WTC11 (cell line): ENCODE data around the gene AVPR1B. TPM values are rescaled to one million over a fixed set of nuclear protein-coding genes. Genes with fewer than 3 reads are reported as not detected.

Source experiments
- ATAC-seq: fragments of 200-7000 bp; cut with Tn5 transposase; 2 replicates; pipeline ENCODE4 v1.10.0; 2021; ENCODE audit warnings: mild to moderate bottlenecking, moderate library complexity
- CTCF ChIA-PET: fragments of 300-600 bp; sonication (Branson Sonifier 250); formaldehyde crosslinking; loops from one replicate; lab custom pipeline; 2021; ENCODE audit warnings: antibody characterized with exemption; lab: Charles Lee
- POLR2A ChIA-PET: fragments of 350-600 bp; sonication (Branson Sonifier 250); formaldehyde crosslinking; loops from one replicate; lab custom pipeline; 2021; ENCODE audit warnings: antibody characterized with exemption; lab: Charles Lee
- DNase-seq: peaks from one replicate; pipeline ENCODE4 v3.0.0; 2021; ENCODE audit warnings: low spot score
- H3K27ac Mint-ChIP-seq: 2 replicates; pipeline ENCODE4 v1.8.0; 2021; ENCODE audit warnings: mixed read lengths
- H3K27me3 Mint-ChIP-seq: 2 replicates; pipeline ENCODE4 v1.8.0; 2021; ENCODE audit warnings: low read depth, mild to moderate bottlenecking, moderate library complexity, mixed read lengths
- H3K36me3 Mint-ChIP-seq: 2 replicates; pipeline ENCODE4 v1.8.0; 2021; ENCODE audit warnings: mixed read lengths
- H3K4me1 Mint-ChIP-seq: 2 replicates; pipeline ENCODE4 v1.8.0; 2022; ENCODE audit warnings: mixed read lengths
- H3K4me3 Mint-ChIP-seq: 2 replicates; pipeline ENCODE4 v1.8.0; 2021; ENCODE audit warnings: mild to moderate bottlenecking, moderate library complexity, mixed read lengths
- H3K9me3 Mint-ChIP-seq: 2 replicates; pipeline ENCODE4 v1.8.0; 2021; ENCODE audit warnings: mixed read lengths
- AFF4 ChIP-seq: sonication (generic); formaldehyde crosslinking; IDR thresholded peaks from 2 replicates; pipeline ENCODE4 v1.8.1; 2023; ENCODE audit warnings: mild to moderate bottlenecking, missing genetic modification reagents, borderline replicate concordance
- CBFB ChIP-seq: sonication (generic); formaldehyde crosslinking; IDR thresholded peaks from 2 replicates; pipeline ENCODE4 v1.8.1; 2022; ENCODE audit warnings: mild to moderate bottlenecking, low read depth, missing genetic modification reagents
- E2F5 ChIP-seq: sonication (generic); formaldehyde crosslinking; IDR thresholded peaks from 2 replicates; pipeline ENCODE4 v1.8.1; 2022; ENCODE audit warnings: mild to moderate bottlenecking, moderate library complexity, missing genetic modification reagents
- ELF4 ChIP-seq: sonication (generic); formaldehyde crosslinking; IDR thresholded peaks from 2 replicates; pipeline ENCODE4 v1.8.1; 2022; ENCODE audit warnings: low read depth, mild to moderate bottlenecking, moderate library complexity, missing genetic modification reagents
- ETV6 ChIP-seq: sonication (generic); formaldehyde crosslinking; IDR thresholded peaks from 2 replicates; pipeline ENCODE4 v1.8.1; 2022; ENCODE audit warnings: mild to moderate bottlenecking, missing genetic modification reagents
- FOXJ3 ChIP-seq: sonication (generic); formaldehyde crosslinking; IDR thresholded peaks from 2 replicates; pipeline ENCODE4 v1.9.0; 2021; ENCODE audit warnings: missing genetic modification reagents, mild to moderate bottlenecking, borderline replicate concordance
- FOXK1 ChIP-seq: sonication (generic); formaldehyde crosslinking; IDR thresholded peaks from 2 replicates; pipeline ENCODE4 v1.8.0; 2022; ENCODE audit warnings: mild to moderate bottlenecking, moderate library complexity, missing genetic modification reagents
- GABPB1 ChIP-seq: sonication (generic); formaldehyde crosslinking; IDR thresholded peaks from 2 replicates; pipeline ENCODE4 v1.8.1; 2023; ENCODE audit warnings: mild to moderate bottlenecking, missing genetic modification reagents
- JUN ChIP-seq: sonication (generic); formaldehyde crosslinking; IDR thresholded peaks from 2 replicates; pipeline ENCODE4 v1.8.0; 2023; ENCODE audit warnings: mild to moderate bottlenecking, missing genetic modification reagents
- MAX ChIP-seq: sonication (generic); formaldehyde crosslinking; IDR thresholded peaks from 2 replicates; pipeline ENCODE4 v1.8.0; 2022; ENCODE audit warnings: mild to moderate bottlenecking, missing genetic modification reagents
- MLX ChIP-seq: sonication (generic); formaldehyde crosslinking; IDR thresholded peaks from 2 replicates; pipeline ENCODE4 v1.8.1; 2023; ENCODE audit warnings: mild to moderate bottlenecking, missing genetic modification reagents, moderate library complexity
- MYBL2 ChIP-seq: sonication (generic); formaldehyde crosslinking; IDR thresholded peaks from 2 replicates; pipeline ENCODE4 v1.8.1; 2023; ENCODE audit warnings: mild to moderate bottlenecking, moderate library complexity, missing genetic modification reagents
- NFE2L1 ChIP-seq: sonication (generic); formaldehyde crosslinking; IDR thresholded peaks from 2 replicates; pipeline ENCODE4 v1.8.1; 2023; ENCODE audit warnings: missing genetic modification reagents
- NFYB ChIP-seq: sonication (generic); formaldehyde crosslinking; conservative IDR thresholded peaks from 2 replicates; pipeline ENCODE4 v1.8.0; 2022; ENCODE audit warnings: low read depth, missing genetic modification reagents
- OVOL2 ChIP-seq: fragments of 250-450 bp; sonication (Bioruptor Pico); IDR thresholded peaks from 2 replicates; pipeline ENCODE4 v1.9.0; 2021; ENCODE audit warnings: mild to moderate bottlenecking, borderline replicate concordance
- PREB ChIP-seq: sonication (generic); formaldehyde crosslinking; IDR thresholded peaks from 2 replicates; pipeline ENCODE4 v1.8.1; 2022; ENCODE audit warnings: mild to moderate bottlenecking, missing genetic modification reagents, moderate library complexity, borderline replicate concordance
- RELA ChIP-seq: sonication (generic); formaldehyde crosslinking; IDR thresholded peaks from 2 replicates; pipeline ENCODE4 v1.8.1; 2022; ENCODE audit warnings: missing genetic modification reagents, mild to moderate bottlenecking, borderline replicate concordance
- USF1 ChIP-seq: sonication (generic); formaldehyde crosslinking; IDR thresholded peaks from 2 replicates; pipeline ENCODE4 v1.8.0; 2022; ENCODE audit warnings: mild to moderate bottlenecking, missing genetic modification reagents
- ZBTB21 ChIP-seq: sonication (generic); formaldehyde crosslinking; IDR thresholded peaks from 2 replicates; pipeline ENCODE4 v1.8.1; 2023; ENCODE audit warnings: mild to moderate bottlenecking, missing genetic modification reagents, borderline replicate concordance
- ZNF138 ChIP-seq: sonication (generic); formaldehyde crosslinking; conservative IDR thresholded peaks from 2 replicates; pipeline ENCODE4 v1.8.1; 2022; ENCODE audit warnings: mild to moderate bottlenecking, moderate library complexity, missing genetic modification reagents
- ZNF232 ChIP-seq: sonication (generic); formaldehyde crosslinking; IDR thresholded peaks from 2 replicates; pipeline ENCODE4 v1.8.0; 2022; ENCODE audit warnings: mild to moderate bottlenecking, missing genetic modification reagents
- ZNF532 ChIP-seq: fragments of 250-450 bp; sonication (Bioruptor Pico); IDR thresholded peaks from 2 replicates; pipeline ENCODE4 v1.9.0; 2021; ENCODE audit warnings: mild to moderate bottlenecking, borderline replicate concordance
- ZSCAN18 ChIP-seq: fragments of 250-450 bp; sonication (Bioruptor Pico); IDR thresholded peaks from 2 replicates; pipeline ENCODE4 v2.1.2; 2022; ENCODE audit warnings: mild to moderate bottlenecking, moderate library complexity
- total RNA-seq: library from RNA; stranded (reverse); gene quantifications from 3 replicates; pipeline ENCODE4 v1.2.3, GENCODE V29; 2021

Gene AVPR1B
- total RNA-seq, 1 experiment from 2014 or later, result 0.68 TPM

GRCh38 chr1:206089341-206089740, 27.8 kb downstream of the AVPR1B start:
- no peak for ATAC-seq
- ChIA-PET CTCF (interaction anchor here (1.4 kb wide), 1 partner anchor 105 kb away, joined by 4 read pairs; no protein-coding TSS in a partner anchor), POLR2A (no interaction called here)
- no peak for TF ChIP-seq ETV6 (CRISPR knock-in tag)
- TF ChIP-seq ZNF138 (CRISPR knock-in tag), result no peak
- TF ChIP-seq NFE2L1 (CRISPR knock-in tag), result no peak
- no peak for TF ChIP-seq ZNF232
- no peak for TF ChIP-seq FOXJ3 (CRISPR knock-in tag)
- no peak for TF ChIP-seq ZNF532 (CRISPR knock-in tag)
- TF ChIP-seq E2F5, result no peak
- no peak overlapping the region for H3K27ac Mint-ChIP-seq
- no peaks in the 10 kb centered on the region for H3K4me1 Mint-ChIP-seq
- H3K36me3 Mint-ChIP-seq, result no peaks in the 10 kb centered on the region
- H3K27me3 Mint-ChIP-seq, result no peaks in the 10 kb centered on the region
- no peak for DNase-seq
- H3K4me3 Mint-ChIP-seq, result no peak overlapping the region
- no peaks in the 10 kb centered on the region for H3K9me3 Mint-ChIP-seq

- CTCF ChIA-PET, result no interaction called here
- Mint-ChIP-seq H3K4me3 (no peak overlapping the region), H3K27me3 (no peaks in the 10 kb centered on the region), H3K9me3 (no peaks in the 10 kb centered on the region), H3K27ac (no peak overlapping the region), H3K36me3 (no peaks in the 10 kb centered on the region), H3K4me1 (no peaks in the 10 kb centered on the region)
- ATAC-seq (no peak), DNase-seq (no peak)
- POLR2A ChIA-PET, result no interaction called here
- no peak for TF ChIP-seq MAX (CRISPR knock-in tag)
- TF ChIP-seq ZBTB21 (CRISPR knock-in tag), result no peak
- TF ChIP-seq ZSCAN18 (CRISPR knock-in tag), result no peak
- TF ChIP-seq OVOL2 (CRISPR knock-in tag), result no peak
- no peak for TF ChIP-seq MYBL2 (CRISPR knock-in tag)
- no peak for TF ChIP-seq AFF4
- TF ChIP-seq USF1 (CRISPR knock-in tag), result no peak
- TF ChIP-seq NFYB, result no peak
- no peak for TF ChIP-seq FOXK1 (CRISPR knock-in tag)
- no peak for TF ChIP-seq ETV6 (CRISPR knock-in tag)
- TF ChIP-seq MLX (CRISPR knock-in tag), result no peak
- TF ChIP-seq PREB (CRISPR knock-in tag), result no peak
- no peak for TF ChIP-seq JUN (CRISPR knock-in tag)
- TF ChIP-seq CBFB (CRISPR knock-in tag), result no peak
- TF ChIP-seq ELF4 (CRISPR knock-in tag), result no peak
- TF ChIP-seq GABPB1 (CRISPR knock-in tag), result no peak
- TF ChIP-seq RELA (CRISPR knock-in tag), result no peak
These were observed 30.1 kb downstream of the AVPR1B start for GRCh38 chr1:206087091-206087490.
